ENCODE measurements around the gene CMA1. TPM values are rescaled to one million over a fixed set of nuclear protein-coding genes. Genes with fewer than 3 reads are reported as not detected.

CMA1 gene
- total and polyA plus RNA-seq, 2 experiments from 2014 or later = not detected

DNA sequence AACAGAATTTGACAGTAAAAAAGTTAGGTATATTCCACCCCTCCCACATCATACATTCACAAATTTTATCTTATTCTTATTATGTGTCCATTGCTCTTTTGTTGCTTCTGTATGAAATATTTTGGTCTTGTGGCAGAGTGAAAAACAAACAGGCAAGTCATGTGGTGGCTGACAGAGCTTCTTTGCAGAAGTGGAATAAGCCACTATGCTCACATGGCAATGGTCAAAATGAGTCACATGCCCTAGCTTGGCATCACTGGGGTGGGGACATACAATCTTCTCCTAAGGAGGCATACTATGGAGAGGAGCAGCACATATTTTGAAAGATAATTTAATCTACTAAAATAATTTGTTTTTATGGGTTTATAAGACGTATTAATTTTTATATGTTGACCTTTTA is 27.7 kb upstream of the CMA1 start (continued):
- TF ChIP-seq ZNF462 (CRISPR knock-in tag; IDR thresholded peaks at IDR 0.05) (no peak), ZNF114 (CRISPR knock-in tag; IDR thresholded peaks at IDR 0.05) (no peak)

- H3F3A ChIP-seq (replicated peaks; ENCODE audit: low read depth) = no peaks in the 10 kb centered on the region
- Mint-ChIP-seq H3K27ac (no peak overlapping the region), H3K9me3 (no peaks in the 10 kb centered on the region; the same call in 1 of the 3 replicates), H3K27me3 (ENCODE audit: insufficient read depth, low read depth, poor library complexity) (no peaks in the 10 kb centered on the region), H3K36me3 (ENCODE audit: low read depth) (no peaks in the 10 kb centered on the region), H3K4me3 (no peak overlapping the region), H3K4me1 (no peaks in the 10 kb centered on the region)
- no peaks in the 10 kb centered on the region for H3K79me2 ChIP-seq (replicated peaks; ENCODE audit: insufficient read depth)
- H2AFZ ChIP-seq = no peak overlapping the region
- 0 out of 2 replicates have a peak, but pooled peaks cover 5% of the 10 kb centered on the region for H3K9me2 ChIP-seq (ENCODE audit: insufficient read depth)
- no peak overlapping the region for H3K4me3 ChIP-seq
- ATAC-seq (no peak), DNase-seq (ENCODE audit: low spot score) (no peak)
- no peaks in the 10 kb centered on the region for H3K4me1 ChIP-seq (ENCODE audit: insufficient read depth)
- no peak overlapping the region for H3K27ac ChIP-seq (ENCODE audit: low read depth)
- no peaks in the 10 kb centered on the region for H3K36me3 ChIP-seq (ENCODE audit: insufficient read depth)
- no peak overlapping the region for H3K4me2 ChIP-seq
- H4K20me1 ChIP-seq (replicated peaks; ENCODE audit: insufficient read depth) = no peaks in the 10 kb centered on the region
- no peaks in the 10 kb centered on the region for H3K27me3 ChIP-seq (ENCODE audit: insufficient read depth)
- TF ChIP-seq ZNF331 (CRISPR knock-in tag; IDR thresholded peaks at IDR 0.05; ENCODE audit: low read depth) = no peak
- TF ChIP-seq CREB1 (CRISPR knock-in tag; IDR thresholded peaks at IDR 0.05; ENCODE audit: low read depth) = no peak
- TF ChIP-seq ETS1 (IDR thresholded peaks at IDR 0.05) = no peak
- TF ChIP-seq ZNF462 (CRISPR knock-in tag; IDR thresholded peaks at IDR 0.05) = no peak
- no peak for TF ChIP-seq POLR2AphosphoS5 (IDR thresholded peaks at IDR 0.05; ENCODE audit: low read depth)
- no peak for TF ChIP-seq EZH2 (IDR thresholded peaks at IDR 0.05; ENCODE audit: low read depth, unreplicated experiment)
- no peak for TF ChIP-seq ZNF114 (CRISPR knock-in tag; IDR thresholded peaks at IDR 0.05)
Observed at GRCh38 chr14:24534286-24534685, 26.2 kb upstream of the CMA1 start.

All from GM23338 (cell line).